ENCODE data around the gene CASKIN1.

The CASKIN1 gene

DNA sequence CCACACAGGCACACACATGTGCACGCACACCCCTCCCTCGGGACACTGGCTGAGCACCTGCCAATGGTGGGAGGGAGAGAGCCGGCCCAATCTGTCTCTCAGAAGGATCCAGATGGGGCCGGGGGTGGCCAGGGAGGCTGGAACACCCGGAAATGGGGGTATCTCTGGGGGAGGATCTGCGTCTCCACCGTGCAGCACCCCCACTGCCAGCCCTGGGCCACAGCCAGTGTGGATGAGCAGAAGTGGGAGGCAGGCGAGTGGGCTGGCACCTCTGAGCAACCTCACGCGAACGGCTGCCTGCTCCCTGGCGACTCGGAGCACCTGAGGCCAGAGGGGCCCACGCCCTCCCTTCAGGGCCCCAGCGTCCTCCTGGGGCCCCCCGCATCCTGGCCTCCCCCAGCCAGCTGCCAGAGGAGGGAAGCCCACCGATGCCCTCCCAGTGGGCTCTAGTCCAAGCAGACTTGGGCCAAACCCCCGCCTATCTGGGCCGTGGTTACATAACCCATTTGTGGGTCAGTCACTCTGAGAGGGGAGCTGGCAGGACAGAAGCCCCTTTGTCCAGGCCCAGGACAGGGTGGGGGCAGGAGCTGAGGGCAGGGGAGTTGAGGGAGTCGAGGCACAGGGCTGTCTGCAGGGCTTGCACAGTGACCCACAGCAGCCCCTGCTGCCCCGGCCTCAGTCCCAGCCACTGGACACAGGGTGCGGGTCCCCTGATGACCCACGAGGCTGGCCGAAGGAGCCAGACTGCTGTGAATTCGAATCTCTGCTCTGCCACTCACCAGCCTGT, 5.6 kb downstream of the CASKIN1 start:
- no peak for DNase-seq

DNA sequence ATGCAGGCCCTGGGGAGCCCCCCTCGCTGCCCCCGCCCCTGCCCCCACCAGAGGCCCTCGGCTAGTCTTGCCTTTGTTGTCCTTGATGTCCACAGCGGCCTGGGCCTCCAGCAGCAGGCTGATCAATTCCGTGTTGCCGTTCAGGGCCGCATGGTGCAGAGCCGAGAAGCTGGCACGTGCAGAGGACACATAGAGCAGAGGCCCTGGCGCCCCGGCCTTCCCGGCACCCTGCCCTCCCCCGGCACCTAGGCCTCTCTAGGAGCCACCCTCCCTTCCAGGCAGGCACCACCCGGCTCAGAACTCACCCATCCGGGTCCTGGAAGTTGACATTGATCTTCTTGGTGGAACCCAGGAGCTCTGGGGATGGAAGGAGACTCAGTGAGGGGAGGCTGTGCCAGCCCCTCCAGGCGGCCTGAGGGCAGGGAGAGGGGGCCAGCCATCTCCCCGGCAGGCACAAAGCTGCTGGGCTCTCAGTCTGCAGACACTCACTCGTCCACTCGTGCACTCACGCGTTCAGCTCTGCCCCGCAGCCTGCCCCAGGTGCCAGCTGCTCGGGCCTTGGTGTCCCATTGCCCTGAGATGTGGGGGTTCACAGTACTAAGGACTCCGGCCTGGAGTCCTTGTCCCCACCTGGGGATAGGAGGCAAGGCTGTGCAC, 6.3 kb downstream of the CASKIN1 start:
- DNase-seq, result no peak

DNA sequence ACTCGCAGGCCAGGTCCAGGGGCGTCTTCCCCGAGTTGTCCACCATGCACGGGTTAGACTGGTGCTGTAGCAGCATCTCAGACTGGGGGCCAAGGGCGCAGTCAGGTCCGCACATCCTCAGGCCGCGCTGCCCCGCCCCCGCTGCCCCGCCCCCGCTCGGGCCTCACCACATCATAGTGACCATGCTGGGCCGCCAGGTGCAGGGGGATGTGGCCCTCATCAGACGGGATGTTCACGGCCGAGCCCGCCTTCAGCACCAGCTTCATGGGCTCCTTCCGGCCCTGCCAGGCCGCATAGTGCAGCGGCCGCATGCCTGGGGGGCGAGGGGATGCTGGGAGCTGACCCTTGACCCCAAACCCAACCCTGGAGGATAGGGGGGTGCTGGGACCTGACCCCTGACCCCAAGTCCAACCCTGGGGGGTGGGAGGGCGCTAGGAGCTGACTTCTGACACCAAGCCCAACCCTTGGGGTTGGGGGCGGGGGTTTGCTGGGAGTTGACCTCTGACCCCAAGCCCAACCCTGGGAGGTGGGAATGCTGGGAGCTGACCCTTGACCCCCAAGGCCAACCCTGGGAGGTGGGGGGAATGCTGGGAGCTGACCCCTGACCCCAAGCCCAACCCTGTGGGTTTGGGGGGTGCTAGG, 7.0 kb downstream of the CASKIN1 start:
- DNase-seq, result no peak

DNA sequence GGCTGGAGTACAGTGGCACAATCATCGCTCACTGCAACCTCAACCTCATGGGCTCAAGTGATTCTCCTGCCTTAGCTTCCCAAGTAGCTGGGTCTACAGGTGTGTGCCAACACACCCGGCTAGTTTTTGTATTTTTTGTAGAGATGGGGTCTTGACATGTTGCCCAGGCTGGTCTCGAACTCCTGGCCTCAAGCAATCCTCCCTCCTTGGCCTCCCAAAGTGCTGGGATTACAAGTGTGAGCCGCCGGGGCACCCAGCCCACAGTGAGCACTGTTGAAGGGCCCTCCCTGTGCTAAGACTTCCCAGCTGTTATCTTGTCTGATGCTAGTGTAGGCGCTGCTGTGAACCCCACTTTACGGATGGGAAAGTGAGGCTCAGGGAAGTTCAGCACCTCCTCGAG, 8.0 kb downstream of the CASKIN1 start:
- DNase-seq, result no peak

DNA sequence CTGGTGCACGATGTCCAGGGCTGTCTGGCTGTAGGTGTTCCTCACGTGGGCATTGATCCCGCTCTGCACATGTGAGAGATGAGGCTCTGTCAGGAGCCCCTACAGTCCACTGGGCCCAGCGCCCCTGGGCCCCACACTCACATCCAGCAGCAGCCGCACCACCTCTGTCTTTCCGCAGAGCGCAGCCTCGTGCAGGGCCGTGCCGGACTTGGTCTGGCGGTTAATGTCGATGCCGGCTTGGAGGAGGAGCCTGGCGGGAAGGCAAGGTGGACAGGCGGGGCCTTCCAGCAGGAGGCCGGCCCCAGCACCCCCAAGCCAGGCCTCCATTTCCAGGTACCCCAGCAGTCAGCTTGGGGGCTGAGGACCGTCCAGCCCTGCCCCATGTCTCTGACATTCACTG, 9.2 kb downstream of the CASKIN1 start:
- no peak for DNase-seq

DNA sequence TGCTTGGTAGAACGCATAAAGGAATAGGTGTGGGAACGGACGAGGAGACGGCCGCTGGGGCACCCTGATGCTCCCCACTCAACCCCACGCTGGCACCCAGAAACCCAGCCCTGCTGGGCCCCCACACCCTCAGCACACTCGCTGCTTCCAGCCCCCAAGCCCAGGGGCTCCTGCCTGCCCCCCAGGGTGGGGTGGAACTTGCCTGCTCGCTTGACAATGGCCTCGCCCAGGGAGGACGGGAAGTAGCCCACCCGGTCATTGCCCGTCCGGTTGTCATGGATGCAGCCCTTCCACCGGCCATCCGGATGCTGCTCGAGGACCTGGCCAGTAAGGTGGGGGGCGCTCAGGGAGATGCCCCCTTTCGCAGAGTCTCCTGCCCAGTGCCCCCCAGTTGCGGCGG, 9.9 kb downstream of the CASKIN1 start:
- no peak for DNase-seq

DNA sequence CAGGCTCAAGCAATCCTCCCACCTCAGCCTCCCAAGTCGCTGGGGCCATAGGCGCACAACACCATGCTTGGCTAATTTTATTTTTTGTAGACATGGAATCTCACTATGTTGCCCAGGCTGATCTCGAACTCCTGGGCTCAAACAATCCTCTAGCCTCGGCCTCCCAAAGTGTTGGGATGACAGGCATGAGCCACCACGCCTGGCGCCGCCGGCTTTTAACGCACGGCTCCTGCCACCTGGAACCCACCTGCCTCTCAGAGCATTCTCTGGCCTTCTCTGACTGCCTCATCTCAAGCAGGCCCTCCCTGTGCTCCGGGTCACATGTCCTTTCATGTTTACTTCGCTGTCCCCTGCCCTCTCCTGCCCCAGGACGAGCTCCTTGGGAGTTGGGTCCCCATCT, 10.3 kb downstream of the CASKIN1 start:
- DNase-seq, result no peak

DNA sequence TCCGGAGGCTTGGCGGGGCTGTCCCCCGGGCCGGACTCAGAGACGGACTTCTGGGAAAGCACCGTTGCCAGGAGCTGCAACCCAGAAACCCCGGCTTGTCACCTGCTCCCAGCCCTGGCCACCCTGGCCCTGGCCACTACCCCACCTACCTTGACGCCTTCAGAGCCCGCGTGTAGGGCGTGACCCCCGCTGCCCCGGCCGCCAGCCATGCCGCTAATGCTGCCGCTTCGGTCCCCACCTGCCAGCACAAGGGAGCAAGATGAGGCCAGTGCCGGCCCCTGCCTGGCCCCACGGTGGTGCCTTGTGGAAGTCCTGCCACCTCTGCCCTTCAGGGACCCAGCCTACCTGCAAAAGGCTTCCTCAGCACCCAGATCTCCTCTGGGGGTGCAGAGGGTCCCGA, 11.4 kb downstream of the CASKIN1 start:
- DNase-seq, result no peak

DNA sequence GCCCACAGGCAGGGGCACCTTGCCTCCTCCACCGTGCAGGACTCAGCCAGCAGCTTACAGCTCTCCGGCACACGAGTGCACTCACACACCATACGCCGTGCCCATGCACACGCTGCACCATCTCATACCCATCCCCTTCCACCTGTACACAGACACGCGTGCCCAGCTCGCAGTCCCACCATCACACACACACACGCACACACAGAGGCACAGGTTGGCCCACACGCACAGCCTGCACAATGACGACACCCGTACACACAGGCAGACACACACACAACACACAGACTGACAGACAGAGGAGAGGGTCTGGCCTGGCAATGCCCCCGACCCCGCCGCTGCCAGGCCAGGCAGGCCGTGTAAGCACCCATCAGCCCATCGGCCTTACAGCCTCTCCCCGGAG, 12.1 kb downstream of the CASKIN1 start:
- DNase-seq, result no peak

DNA sequence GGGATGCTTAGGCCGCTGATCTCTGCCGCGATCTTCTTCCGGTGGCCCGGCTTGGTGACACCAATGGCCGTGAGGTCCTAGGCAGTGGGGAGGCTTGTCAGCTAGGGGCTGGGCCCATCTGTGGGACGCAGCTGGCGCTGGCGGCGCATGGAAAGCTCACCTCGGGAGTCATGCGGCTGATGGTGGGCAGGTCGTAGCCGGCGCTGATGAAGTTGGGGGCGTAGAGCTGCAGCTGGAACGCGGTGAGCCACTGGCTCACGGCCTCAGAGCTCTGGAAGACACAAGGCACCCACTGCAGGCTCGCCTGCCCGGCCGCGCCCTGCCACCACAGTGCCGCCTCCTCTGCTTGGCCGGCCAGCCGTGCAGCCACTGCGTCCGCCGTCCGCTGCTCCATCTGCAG, 12.7 kb downstream of the CASKIN1 start:
- no peak for DNase-seq

DNA sequence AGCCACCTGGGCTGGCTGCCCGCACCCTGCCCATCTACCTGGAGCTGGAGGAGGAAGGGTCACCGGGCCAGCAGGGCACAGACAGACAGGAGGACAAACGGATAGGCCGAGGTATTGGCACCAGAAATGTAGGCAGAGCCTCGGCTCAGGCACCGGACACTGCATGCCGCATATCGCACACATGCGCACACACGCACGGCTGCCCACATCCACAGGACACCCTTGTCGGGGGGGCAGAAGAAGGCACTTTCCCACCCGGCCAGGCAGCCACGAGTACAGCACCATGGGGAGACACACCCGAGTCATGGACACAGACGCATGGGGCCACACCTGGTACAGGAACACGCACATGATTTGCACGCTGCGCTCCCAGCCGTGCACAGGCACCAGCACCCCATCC, 14.5 kb downstream of the CASKIN1 start:
- DNase-seq, result no peak

DNA sequence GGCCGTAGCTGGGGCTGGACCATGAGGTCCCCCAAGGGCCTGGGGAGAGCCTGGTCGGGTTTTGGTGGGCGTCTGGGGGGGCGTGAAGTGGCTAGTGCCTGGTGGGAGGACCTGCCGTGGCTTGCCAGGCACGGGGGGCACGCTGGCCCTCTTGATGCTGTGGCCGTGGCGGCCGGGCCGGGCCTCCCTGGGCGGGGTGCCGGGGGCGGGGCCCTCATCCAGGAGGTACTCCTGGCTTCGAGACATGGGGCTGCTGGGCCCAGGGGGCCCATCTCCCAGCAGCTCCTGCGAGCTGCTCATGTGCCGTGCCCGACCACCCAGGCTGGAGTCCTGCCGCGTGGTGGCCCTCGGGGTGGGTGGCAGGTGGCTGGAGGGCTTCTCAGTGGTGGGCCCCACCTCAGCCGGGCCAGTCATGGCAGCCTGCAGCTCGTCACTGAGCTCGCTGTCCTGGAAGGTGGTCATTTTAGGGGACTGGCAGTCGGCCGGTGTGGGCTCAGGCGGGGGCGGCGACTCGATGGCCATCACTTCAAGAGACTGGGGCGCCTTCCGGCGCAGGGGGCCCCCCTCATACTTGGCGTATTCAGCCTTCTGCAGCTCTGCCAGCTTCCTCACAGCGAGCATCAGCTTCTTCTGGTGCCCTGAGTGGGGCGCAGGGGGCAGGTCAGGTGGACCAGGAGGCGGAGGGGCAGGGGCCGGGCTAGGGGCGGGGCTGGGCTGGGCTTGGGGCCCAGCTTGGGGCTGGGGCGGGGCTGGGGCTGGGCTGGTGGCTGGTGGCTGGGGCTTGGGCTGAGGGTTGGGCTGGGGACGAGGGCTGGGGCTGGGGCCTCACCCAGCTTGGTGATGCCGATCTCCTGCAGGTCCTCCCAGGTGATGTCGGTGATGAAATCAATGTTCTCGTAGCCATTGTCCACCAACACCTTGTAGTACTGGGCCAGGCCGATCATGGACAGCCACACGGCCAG, 15.2 kb downstream of the CASKIN1 start:
- no peak for DNase-seq

DNA sequence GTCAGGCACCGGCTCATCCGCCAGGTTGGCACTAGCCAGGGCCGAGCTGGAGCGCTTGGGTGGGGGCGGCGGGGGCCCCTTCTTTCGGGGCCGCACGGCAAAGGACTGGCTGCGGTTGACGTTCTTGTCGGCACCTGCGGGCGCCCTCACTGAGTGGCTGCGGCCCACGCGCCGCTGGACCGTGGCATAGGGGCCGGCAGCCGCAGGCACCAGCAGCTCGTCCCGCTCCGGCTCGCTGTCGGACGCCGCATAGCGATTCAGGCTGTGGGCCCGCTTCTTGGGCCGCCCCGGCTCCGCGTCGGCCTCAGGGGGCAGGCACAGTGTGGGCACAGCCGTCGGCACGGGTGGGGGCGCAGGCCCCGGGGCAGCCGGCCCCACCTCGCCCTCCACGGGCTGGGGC, 15.9 kb downstream of the CASKIN1 start:
- DNase-seq, result no peak

DNA sequence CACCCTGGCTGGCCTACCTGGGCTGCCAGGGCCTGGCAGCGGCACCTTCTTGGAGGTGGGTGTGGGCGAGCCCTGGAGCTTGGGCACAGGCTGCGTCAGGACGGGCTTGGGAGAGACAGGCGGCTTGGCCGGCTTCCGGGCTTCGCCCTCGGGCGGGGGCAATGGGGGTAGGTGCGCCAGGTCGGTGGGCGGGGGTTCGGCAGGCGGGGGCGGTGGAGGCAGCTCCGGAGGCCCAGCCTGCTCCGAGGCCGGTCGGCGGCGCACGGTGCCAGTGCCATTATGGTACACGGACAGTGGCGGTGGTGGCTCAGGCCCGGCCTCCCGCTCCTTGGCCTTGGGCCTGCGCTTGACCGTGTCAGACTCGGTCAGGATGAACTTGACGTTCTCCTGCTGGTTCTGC, 16.8 kb downstream of the CASKIN1 start:
- DNase-seq, result no peak

DNA sequence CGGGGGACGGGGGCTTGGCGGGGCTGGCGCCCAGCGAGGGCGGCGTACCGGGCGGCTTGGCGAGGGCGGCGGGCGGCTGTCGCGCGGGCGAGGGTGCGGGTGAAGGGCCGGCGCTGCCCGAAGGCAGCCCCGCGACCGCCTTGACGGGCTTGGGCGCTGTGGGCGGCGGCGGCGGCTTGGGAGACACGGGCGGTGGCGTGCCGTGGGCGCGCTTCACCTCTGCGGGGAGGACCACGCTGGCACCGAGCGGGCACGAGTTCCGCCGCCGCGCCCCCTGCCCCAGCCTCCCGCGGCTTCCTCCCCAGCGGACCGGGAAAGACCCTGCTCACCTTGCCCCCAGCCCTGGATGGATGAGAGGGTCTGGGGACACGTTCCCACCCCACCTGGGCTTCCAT, 17.3 kb downstream of the CASKIN1 start:
- DNase-seq, result no peak

DNA sequence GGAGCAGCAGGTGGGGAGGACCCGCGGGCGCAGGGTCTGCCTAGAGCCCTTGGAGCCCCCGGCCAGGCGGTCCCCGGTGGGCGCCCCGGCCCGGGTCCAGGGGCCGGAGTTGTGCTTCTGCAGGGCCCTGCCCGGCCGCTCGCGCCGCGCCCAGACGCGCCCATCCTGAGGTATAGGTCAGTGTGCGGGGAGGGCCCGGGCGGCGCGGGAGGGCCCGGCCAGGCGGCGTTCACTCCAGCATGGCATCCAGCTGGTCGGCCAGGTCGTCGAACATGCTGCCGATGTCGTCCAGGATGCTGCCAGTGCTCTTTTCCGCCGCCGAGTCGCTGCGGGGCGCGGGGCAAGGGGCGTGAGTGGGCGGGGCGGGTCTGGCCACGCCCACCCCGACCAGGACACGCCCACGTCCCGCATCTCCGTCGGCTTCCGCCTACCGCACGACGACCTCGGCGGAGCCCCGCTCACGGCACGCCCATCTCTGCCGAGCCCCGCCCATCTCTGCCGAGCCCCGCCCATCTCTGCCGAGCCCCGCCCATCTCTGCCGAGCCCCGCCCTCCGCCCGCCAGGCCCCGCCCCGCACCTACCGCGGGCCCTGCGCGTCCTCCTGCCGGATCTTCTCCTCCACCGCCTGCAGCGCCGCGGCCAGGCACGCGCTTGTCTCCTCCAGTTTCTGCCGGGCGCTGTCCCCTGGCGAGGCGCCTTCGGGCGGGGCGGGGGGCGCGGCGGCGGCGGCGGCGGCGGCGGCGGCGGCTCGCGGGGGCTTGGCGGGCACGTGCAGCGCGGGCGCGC, 17.9 kb downstream of the CASKIN1 start:
- peak; percentile 70 for DNase-seq

DNA sequence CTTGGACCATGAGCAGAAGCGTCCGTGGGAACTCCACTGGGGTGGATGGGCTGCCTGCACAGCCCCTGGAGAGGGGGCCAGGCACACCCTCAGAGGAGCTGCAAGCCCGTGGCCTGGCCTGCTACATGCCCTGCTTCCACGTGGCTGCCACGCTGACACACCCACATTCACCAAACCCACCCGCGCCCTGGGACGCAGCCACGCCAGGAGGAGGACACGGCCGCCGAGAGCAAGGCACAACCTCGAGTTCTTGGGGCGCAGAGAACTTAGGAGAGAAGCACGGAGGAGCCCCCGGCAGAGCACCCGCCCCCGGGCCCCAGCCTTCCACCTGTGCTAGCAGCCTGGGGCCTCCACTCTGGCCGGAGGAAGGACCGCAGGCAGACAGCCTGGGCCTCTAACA, 18.8 kb downstream of the CASKIN1 start:
- DNase-seq, result no peak

DNA sequence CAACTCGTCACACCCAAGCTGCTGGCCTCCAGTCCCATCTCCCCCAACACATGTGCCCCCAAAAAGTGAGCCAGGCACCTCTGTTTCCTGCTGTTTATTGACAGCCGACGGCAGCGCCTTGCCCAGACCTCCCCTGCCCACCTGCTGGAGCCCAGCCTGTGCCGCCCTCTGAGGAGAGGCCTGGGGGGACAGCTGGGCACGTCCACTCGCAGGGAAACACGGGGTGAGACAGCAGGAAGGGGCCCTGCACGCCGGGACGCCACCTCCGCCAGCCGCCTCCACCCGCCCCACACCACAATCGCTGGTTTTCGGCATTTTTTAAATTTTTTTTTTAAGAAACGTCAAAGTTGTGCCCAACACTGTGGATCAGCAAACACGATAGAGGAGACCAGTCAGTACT, 19.3 kb downstream of the CASKIN1 start:
- DNase-seq, result no peak

DNA sequence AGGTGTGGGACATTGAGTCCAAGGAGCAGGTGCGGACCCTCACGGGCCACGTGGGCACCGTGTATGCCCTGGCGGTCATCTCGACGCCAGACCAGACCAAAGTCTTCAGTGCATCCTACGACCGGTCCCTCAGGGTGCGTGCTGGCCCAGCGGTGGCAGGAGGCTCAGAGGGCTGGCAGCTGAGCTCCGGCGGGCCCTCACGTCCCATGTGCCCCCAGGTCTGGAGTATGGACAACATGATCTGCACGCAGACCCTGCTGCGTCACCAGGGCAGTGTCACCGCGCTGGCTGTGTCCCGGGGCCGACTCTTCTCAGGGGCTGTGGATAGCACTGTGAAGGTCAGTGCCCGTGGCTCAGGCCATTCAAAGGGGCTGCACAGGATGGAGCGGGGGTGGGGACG, 20.4 kb downstream of the CASKIN1 start:
- DNase-seq, result no peak

DNA sequence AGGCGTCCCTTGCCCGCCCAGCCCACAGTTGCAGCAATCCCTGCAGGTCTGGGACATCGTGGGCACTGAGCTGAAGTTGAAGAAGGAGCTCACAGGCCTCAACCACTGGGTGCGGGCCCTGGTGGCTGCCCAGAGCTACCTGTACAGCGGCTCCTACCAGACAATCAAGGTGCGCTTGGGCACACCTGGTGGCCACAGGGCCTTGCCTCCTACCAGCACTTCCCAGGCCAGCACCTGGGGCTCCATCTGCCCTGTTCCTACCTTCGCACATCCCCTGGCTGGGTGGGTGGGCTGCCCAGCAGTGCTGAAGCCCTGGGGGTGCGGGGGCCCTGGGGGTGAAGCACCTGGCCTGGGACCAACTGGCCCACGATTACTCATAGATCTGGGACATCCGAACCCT, 21.0 kb downstream of the CASKIN1 start:
- DNase-seq, result no peak

DNA sequence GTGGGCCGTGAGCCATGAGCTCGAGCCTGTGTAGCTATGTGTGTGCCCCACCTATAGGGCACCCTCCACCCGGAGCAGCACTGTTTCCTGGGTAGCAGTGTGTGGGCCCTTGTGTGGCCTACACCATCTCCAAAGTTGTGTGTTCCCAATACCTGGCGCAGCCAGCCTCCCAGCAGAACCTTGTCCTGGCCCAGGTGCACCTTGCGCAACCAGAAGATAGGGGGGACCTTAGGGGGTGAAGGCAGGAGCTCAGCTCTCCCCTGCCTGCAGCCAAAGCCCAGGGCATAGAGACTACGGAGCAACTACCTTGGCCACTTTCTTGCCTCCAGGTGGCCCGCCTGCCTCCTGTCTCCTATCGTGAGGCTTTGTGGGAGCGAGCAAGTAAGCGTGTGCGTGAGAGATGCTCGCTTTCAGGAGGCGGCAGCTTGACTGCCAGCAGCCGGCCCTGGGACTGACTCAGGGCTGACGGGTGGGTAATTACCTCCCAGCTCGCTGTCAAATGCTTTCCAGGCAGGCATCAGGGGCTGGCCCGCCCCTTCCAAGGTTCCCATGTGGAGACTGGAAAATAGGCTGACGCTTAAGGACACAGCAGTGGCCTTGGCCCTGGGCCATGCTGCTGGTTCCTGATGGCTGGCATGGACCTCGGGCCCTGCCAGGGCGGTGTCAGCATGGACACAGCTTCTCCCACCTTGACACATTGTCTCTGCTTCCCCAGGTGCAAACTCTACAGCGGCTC, 21.8 kb downstream of the CASKIN1 start:
- no peak for DNase-seq

DNA sequence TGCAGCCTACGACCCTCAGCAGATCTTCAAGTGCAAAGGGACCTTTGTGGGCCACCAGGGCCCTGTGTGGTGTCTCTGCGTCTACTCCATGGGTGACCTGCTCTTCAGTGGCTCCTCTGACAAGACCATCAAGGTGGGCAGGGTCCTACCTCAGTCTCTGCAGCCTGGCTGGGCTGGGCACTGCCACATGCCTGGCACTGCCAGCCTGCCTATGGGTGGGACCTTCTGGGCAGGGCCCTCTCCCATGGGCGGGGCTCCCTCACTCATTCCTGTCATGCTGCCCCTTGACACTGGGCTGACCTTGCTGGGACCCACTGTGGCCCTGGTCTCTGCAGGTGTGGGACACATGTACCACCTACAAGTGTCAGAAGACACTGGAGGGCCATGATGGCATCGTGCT, 22.5 kb downstream of the CASKIN1 start:
- DNase-seq, result no peak
